ENCODE data around the gene DUOX1.

The DUOX1 gene

DNA sequence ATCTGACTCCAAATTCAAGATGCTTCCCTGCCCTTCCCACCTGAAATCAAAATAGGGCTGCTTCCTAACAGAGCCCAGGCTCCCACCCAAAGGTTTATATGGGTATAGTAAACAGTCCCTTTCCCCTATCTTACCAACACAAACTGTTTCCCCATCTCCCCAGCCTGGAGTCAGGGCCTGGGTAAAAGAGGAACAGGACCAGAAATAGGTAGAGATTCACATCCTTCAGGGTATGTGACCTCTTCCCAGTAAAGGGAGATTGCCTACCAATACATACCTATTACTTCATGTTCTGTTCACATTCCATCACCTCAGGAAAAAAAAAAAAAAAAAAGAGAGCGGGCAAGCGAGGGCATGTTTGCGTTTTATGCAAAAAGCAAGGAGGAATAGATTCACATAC lies 67.7 kb downstream of the DUOX1 start:
- no peak for TF ChIP-seq CTCF (IDR thresholded peaks at IDR 0.05)

DNA sequence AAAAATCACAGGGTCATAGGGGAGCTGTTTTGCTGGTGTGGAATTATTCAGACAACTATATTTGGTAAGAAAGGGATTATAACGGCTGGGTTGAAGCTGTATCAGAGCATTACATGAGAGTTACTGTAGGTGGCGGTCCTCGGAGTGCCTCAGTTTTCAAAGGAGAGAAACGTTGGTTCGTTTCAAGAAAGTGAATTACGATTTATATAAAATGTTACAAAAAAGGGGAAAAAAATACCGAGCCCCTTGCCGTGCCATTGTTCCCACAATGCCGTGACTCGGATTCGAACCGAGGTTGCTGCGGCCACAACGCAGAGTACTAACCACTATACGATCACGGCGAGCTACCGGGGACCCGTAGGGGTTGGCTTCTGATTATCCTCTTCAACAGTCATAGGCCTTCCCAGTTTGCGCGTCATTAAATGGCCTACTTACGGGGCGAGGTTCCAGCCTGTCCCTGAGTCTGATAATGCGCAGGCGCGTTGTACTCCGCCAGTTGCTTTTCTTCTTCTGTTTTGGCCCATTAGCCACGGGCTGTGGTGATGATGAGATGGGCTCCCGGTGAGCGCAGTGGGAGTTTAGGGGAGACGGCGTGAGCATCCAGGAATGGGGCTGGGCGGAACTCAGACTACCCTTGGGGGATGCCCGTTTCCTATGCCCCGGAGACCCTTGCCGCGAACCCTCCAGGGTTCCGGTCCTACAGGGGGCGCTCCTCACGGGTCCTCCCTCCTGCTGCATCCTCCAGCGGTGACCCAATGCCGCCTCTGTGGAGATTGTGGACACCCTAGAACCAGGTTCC lies 68.7 kb downstream of the DUOX1 start:
- peak; percentile 89 for TF ChIP-seq CTCF (IDR thresholded peaks at IDR 0.05)

GRCh38 chr15:45199136-45199810 lies 69.5 kb downstream of the DUOX1 start:
- no peak for TF ChIP-seq CTCF (IDR thresholded peaks at IDR 0.05)

- no peak for TF ChIP-seq CTCF (IDR thresholded peaks at IDR 0.05)
These were observed 70.4 kb downstream of the DUOX1 start for GRCh38 chr15:45200001-45200798.

DNA sequence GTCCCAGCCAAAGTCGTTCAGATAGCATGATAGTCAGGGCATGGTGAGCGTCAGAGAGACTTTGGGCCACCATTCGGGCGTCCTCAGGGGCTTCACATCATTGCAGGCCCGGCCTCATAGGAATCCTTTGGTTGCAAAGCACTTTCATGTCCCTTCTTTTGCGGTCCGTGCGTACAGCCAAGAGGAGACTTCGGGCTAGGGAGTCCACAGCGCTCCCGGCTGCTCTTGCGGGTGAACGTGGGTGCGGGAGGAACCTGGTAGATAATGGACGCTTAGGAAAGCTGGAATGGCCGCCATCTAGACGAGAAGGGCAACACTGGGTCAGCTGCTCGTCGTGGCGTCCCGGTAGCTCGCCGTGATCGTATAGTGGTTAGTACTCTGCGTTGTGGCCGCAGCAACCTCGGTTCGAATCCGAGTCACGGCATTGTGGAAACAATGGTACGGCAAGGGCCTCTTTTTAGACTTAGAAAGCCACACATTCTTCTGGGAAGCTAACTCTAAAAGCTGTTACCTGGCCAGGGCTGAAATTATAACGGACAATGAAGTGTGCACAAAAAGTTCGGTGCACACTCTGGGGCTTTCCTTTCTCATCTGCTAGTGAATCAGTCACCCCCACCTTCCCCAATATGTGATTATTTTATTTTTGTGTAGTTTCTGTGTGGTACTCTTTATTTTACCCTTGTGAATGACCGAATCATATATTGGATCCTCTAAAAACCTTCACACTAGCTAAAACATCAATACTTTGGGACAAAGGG lies 71.2 kb downstream of the DUOX1 start:
- no peak for TF ChIP-seq CTCF (IDR thresholded peaks at IDR 0.05)

DNA sequence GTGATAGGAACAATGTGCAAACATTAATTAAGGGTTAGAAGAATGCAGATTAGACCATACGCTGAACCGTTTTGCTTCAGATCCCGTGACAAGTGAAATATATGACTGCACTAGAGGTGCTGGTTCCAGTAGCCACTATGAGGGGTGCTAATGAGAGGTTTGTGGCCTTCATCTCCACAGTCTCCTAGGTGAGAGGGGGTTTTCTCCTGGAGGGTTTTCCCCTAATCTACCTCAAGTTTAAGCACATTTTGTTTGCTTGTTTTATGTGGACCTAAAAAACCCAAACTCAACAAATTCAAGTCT lies 71.7 kb downstream of the DUOX1 start:
- TF ChIP-seq CTCF (IDR thresholded peaks at IDR 0.05): no peak

DNA sequence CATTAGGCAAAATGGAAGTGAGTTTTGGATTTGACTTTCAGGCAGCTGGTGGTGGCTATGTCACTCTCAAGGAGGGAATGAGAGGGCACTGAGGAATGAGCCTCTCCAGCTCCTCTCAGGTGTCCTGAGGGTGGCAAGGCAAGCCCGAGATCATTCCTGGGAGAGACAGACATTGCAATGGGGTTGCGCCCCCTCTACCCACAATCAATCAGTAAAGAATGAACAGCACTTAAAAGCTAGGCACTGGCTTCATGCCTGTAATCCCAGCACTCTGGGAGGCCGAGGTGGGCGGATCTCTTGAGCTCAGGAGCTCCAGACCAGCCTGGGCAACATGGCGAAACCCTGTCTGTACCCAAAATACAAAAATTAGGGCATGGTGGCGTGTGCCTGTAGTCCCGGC lies 72.1 kb downstream of the DUOX1 start:
- TF ChIP-seq CTCF (IDR thresholded peaks at IDR 0.05): no peak

Data from LNCAP (cell line).